Retinal pigment epithelial cell (primary cell): ENCODE data around the gene DTD1.

Experiments
- DNase-seq: peaks from one replicate; pipeline ENCODE4 v3.0.0-alpha.2; 2010; ENCODE audit warnings: low read depth
- H3K4me3 ChIP-seq: 2 replicates; pipeline ENCODE4 v1.5.1; 2011; ENCODE audit warnings: mild to moderate bottlenecking, low read length, control low read depth, moderate library complexity
- CTCF ChIP-seq: conservative IDR thresholded peaks from 2 replicates; pipeline ENCODE4 v1.5.1; 2011; ENCODE audit warnings: low read depth, low read length, control low read depth, inconsistent platforms

Gene DTD1

DNA sequence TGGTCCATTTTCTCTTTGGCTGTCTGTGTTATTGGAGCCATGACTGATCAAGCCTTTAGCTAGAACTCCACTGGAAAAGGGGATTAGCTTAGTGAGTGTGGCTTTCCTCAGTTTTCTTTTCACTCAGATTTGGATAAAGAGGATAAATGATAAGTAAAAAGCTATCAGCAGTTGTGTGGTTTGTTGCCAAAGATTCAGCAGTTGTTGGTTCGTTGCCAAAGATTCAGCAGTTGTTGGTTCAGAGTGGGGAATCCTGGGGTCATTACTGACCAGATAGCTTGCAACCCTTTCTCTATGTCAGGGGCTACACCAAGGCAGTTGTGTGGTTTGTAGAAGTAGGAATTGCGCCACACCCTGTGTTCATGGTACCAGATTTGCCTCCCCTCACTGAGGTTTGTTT, 118.1 kb downstream of the DTD1 start:
- no peak for DNase-seq
- TF ChIP-seq CTCF, result no peak

GRCh38 chr20:18712131-18712530, 124.3 kb downstream of the DTD1 start:
- no peak for DNase-seq
- no peak overlapping the region for H3K4me3 ChIP-seq
- no peak for TF ChIP-seq CTCF

More for the DNA sequence above, 118.1 kb downstream of the DTD1 start:
- no peak overlapping the region for H3K4me3 ChIP-seq

- no peak for DNase-seq
- no peak for TF ChIP-seq CTCF
- H3K4me3 ChIP-seq, result no peak overlapping the region
These were observed 125.0 kb downstream of the DTD1 start for GRCh38 chr20:18712882-18713281.

GRCh38 chr20:18715564-18715963, 127.7 kb downstream of the DTD1 start:
- no peak for TF ChIP-seq CTCF
- DNase-seq, result no peak
- no peak overlapping the region for H3K4me3 ChIP-seq

GRCh38 chr20:18717062-18717461, 129.2 kb downstream of the DTD1 start:
- no peak overlapping the region for H3K4me3 ChIP-seq
- no peak for TF ChIP-seq CTCF
- no peak for DNase-seq

GRCh38 chr20:18718129-18718528, 130.3 kb downstream of the DTD1 start:
- no peak overlapping the region for H3K4me3 ChIP-seq
- DNase-seq, result no peak
- TF ChIP-seq CTCF, result peak; percentile 12

DNA sequence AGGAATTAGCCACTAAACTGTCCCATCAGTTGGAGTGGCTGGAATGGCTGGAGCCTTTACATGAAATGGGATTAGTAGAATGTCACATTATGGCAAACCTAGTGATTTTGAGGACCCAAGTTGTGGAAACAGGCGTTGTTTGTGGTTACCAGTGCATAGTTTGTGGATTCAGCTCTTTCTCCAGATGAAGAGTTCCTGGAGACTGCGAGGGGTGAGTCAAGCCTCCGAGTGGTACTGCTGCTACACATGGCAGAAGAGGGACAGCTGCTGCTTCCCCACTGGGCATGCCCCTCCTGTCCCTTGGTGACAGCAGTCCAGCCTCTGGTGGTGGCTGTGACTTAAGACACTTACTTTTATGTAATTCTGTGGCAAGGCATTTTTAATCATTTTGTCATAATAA, 131.6 kb downstream of the DTD1 start:
- no peak for DNase-seq
- no peak overlapping the region for H3K4me3 ChIP-seq

More for the DNA sequence above, 131.6 kb downstream of the DTD1 start:
- TF ChIP-seq CTCF, result no peak
